LNCAP (cell line): ENCODE measurements around the gene CCSER1.

Experiments
- CTCF ChIP-seq: fragments of 450-650 bp; IDR thresholded peaks from 2 replicates; pipeline ENCODE4 v1.5.1; 2017; ENCODE audit warnings: mild to moderate bottlenecking

Gene CCSER1

GRCh38 chr4:90148574-90149148, 21.5 kb downstream of the CCSER1 start:
- TF ChIP-seq CTCF = no peak

GRCh38 chr4:90152024-90152423, 24.8 kb downstream of the CCSER1 start:
- no peak for TF ChIP-seq CTCF

GRCh38 chr4:90159193-90159592, 32.0 kb downstream of the CCSER1 start:
- no peak for TF ChIP-seq CTCF

- TF ChIP-seq CTCF = no peak
These were observed 32.9 kb downstream of the CCSER1 start for GRCh38 chr4:90160044-90160443.

GRCh38 chr4:90162566-90162965, 35.4 kb downstream of the CCSER1 start:
- TF ChIP-seq CTCF = no peak

GRCh38 chr4:90163872-90164271, 36.7 kb downstream of the CCSER1 start:
- no peak for TF ChIP-seq CTCF

GRCh38 chr4:90165883-90166282, 38.7 kb downstream of the CCSER1 start:
- TF ChIP-seq CTCF = no peak

- TF ChIP-seq CTCF = no peak
These were observed 44.3 kb downstream of the CCSER1 start for GRCh38 chr4:90171491-90171890.
